Esophagus squamous epithelium (tissue), 5 donors: ENCODE measurements around the gene QPRT. TPM values are rescaled to one million over a fixed set of nuclear protein-coding genes. Genes with fewer than 3 reads are reported as not detected.
A peak's percentile ranks its signal among the peaks of the same experiment; 100 is the strongest.
"Not testable (repeated sequence)": the region's sequence is repeated elsewhere in the genome, so short reads cannot be mapped to it uniquely, and the experiment has no call there.

Experiments
- DNase-seq: peaks from one replicate; lab custom pipeline; 2025; lab: John Stamatoyannopoulos, UW
- H3K27ac ChIP-seq, 4 donors: fragments of 200-600 bp; sonication (generic); one replicate each; pipeline ENCODE4 v1.5.1; 2016 to 2019; ENCODE audit warnings: mild to moderate bottlenecking in 1 of 4
- H3K27me3 ChIP-seq, 4 donors: fragments of 200-600 bp; sonication (generic); 1 replicate in 3 of 4; 2 replicates in 1 of 4; pipeline versions ENCODE4 v1.5.1 to v1.6.0; 2017 to 2021; ENCODE audit warnings: antibody characterized with exemption in 1 of 4
- H3K36me3 ChIP-seq, 3 donors: fragments of 200-600 bp; sonication (generic); one replicate each; pipeline ENCODE4 v1.5.1; 2016 to 2019
- H3K4me1 ChIP-seq, 3 donors: fragments of 200-600 bp; sonication (generic); one replicate each; pipeline ENCODE4 v1.5.1; 2017 to 2019
- H3K4me3 ChIP-seq, 4 donors: fragments of 200-600 bp; sonication (generic); 1 replicate in 3 of 4; 2 replicates in 1 of 4; pipeline ENCODE4 v1.5.1; 2016 to 2019; ENCODE audit warnings: mild to moderate bottlenecking in 2 of 4, moderate library complexity in 1 of 4
- H3K9me3 ChIP-seq, 3 donors: fragments of 200-600 bp; sonication (generic); one replicate each; pipeline ENCODE4 v1.5.1; 2016 to 2019
- CTCF ChIP-seq, 6 experiments: fragments of 450-650 bp in 4 of 6; fragments of 200-600 bp in 2 of 6; sonication (generic) in 2 of 6; IDR thresholded peaks; one replicate each; pipeline ENCODE4 v1.5.1; 2016 to 2019; ENCODE audit warnings: antibody characterized with exemption in 6 of 6, mild to moderate bottlenecking in 4 of 6, moderate library complexity in 4 of 6
- POLR2A ChIP-seq, 4 donors: fragments of 450-650 bp; IDR thresholded peaks; one replicate each; pipeline ENCODE4 v1.6.1; 2017; ENCODE audit warnings: antibody characterized with exemption in 4 of 4, mild to moderate bottlenecking in 4 of 4, moderate library complexity in 3 of 4
- WGBS, 2 donors: methylation state at CpG; one replicate each; pipeline ENCODE4 v1.1.5; 2018; 5-methylcytosine and 5-hydroxymethylcytosine counted together
- intact Hi-C: fragments of 100-400 bp; cut with DNase I; formaldehyde crosslinking; loops from one replicate; pipeline ENCODE4 v1.15.0; 2022
- total RNA-seq, 4 donors: library from RNA; depleted of rRNA; stranded (reverse); fragments of >200 nt; gene quantifications; one replicate each; pipeline ENCODE4 v1.1.0, GENCODE V29; 2016
- donor health status: DM: yes; HTN: yes; CAD: no.

The QPRT gene
- total RNA-seq, 4 donors from 2014 or later = 0.40 to 3.6 (median 1.9) TPM

- H3K36me3 ChIP-seq, intact Hi-C loops, H3K4me3 ChIP-seq, H3K27me3 ChIP-seq, H3K9me3 ChIP-seq, H3K27ac ChIP-seq, DNase-seq: not testable (repeated sequence)
- WGBS, 2 donors = 36 to 37% methylated on average over 17 to 20 of the region's 24 CpGs
- TF ChIP-seq CTCF (IDR thresholded peaks at IDR 0.05) = peak in 5 of 6 experiments; percentile 32 to 50 (median 37)
- peaks cover 0 to 13% (median 0%) of the 10 kb centered on the region in 3 donors for H3K4me1 ChIP-seq
These were observed 42.3 kb downstream of the QPRT start for GRCh38 chr16:29721167-29721879.

GRCh38 chr16:29726845-29727377 lies 47.9 kb downstream of the QPRT start:
- Histone ChIP-seq H3K4me1 (peaks cover 0 to 6% (median 0%) of the 10 kb centered on the region in 3 donors), H3K27ac (no peak overlapping the region), H3K4me3 (no peak overlapping the region), H3K27me3 (peaks cover 0 to 11% (median 0%) of the 10 kb centered on the region in 4 donors), H3K36me3 (no peaks in the 10 kb centered on the region), H3K9me3 (no peaks in the 10 kb centered on the region)
- intact Hi-C loops = no loop called here
- WGBS, 2 donors = 69 to 83% methylated on average over 6 to 7 of the region's 9 CpGs
- TF ChIP-seq CTCF (IDR thresholded peaks at IDR 0.05) (no peak), POLR2A (IDR thresholded peaks at IDR 0.05) (no peak)
- DNase-seq = no peak

GRCh38 chr16:29727452-29727851 lies 48.5 kb downstream of the QPRT start:
- no peak overlapping the region for H3K4me3 ChIP-seq
- intact Hi-C loops = no loop called here
- H3K27me3 ChIP-seq = peaks cover 0 to 11% (median 0%) of the 10 kb centered on the region in 4 donors
- peaks cover 0 to 6% (median 0%) of the 10 kb centered on the region in 3 donors for H3K4me1 ChIP-seq
- WGBS, 2 donors = 65 to 70% methylated on average over 7 of the region's 7 CpGs
- TF ChIP-seq POLR2A (IDR thresholded peaks at IDR 0.05) (no peak), CTCF (IDR thresholded peaks at IDR 0.05) (no peak)
- H3K9me3 ChIP-seq = no peaks in the 10 kb centered on the region
- H3K27ac ChIP-seq = no peak overlapping the region
- no peak for DNase-seq
- no peaks in the 10 kb centered on the region for H3K36me3 ChIP-seq

GRCh38 chr16:29729116-29729521 lies 50.1 kb downstream of the QPRT start:
- Histone ChIP-seq H3K4me3 (no peak overlapping the region), H3K27me3 (peaks cover 0 to 20% (median 0%) of the 10 kb centered on the region in 4 donors), H3K4me1 (peaks cover 0 to 6% (median 0%) of the 10 kb centered on the region in 3 donors), H3K9me3 (no peaks in the 10 kb centered on the region), H3K36me3 (no peaks in the 10 kb centered on the region), H3K27ac (no peak overlapping the region)
- TF ChIP-seq POLR2A (IDR thresholded peaks at IDR 0.05) (no peak), CTCF (IDR thresholded peaks at IDR 0.05) (peak in 5 of 6 experiments; percentile 28 to 57 (median 43))
- no peak for DNase-seq
- whole genome bisulfite sequencing, 2 donors = 0 to 43% methylated on average over 1 to 6 of the region's 6 CpGs
- intact Hi-C loops = no loop called here

- Histone ChIP-seq H3K27me3 (peaks cover 0 to 34% (median 0%) of the 10 kb centered on the region in 4 donors), H3K27ac (no peak overlapping the region), H3K9me3 (no peaks in the 10 kb centered on the region), H3K4me1 (peaks cover 0 to 6% (median 0%) of the 10 kb centered on the region in 3 donors), H3K4me3 (no peak overlapping the region), H3K36me3 (no peaks in the 10 kb centered on the region)
- no peak for DNase-seq
- 59 to 63% methylated on average over 7 of the region's 7 CpGs for WGBS, 2 donors
- TF ChIP-seq POLR2A (IDR thresholded peaks at IDR 0.05) (no peak), CTCF (IDR thresholded peaks at IDR 0.05) (no peak)
- intact Hi-C loops = no loop called here
These were observed 51.7 kb downstream of the QPRT start for GRCh38 chr16:29730649-29731048.

GRCh38 chr16:29731768-29732601 lies 53.0 kb downstream of the QPRT start:
- H3K27ac ChIP-seq, DNase-seq, intact Hi-C loops, H3K4me3 ChIP-seq, H3K36me3 ChIP-seq, H3K4me1 ChIP-seq, H3K9me3 ChIP-seq: not testable (repeated sequence)
- 62 to 74% methylated on average over 13 of the region's 13 CpGs for WGBS, 2 donors
- H3K27me3 ChIP-seq = peaks cover 0 to 47% (median 0%) of the 10 kb centered on the region in 4 donors
